Kidney (tissue), 14 donors: ENCODE measurements around the gene NRCAM. TPM values are rescaled to one million over a fixed set of nuclear protein-coding genes. Genes with fewer than 3 reads are reported as not detected.

Experiments used
- DNase-seq, 5 donors: peaks; one replicate each; pipeline ENCODE4 v3.0.0-alpha.2; 2013 to 2020
- FAIRE-seq: peaks from 2 replicates; lab custom pipeline; 2012; peaks lifted over from hg19 to GRCh38; lab: Jason Lieb, UNC
- H3K27ac ChIP-seq, 2 donors: one replicate each; pipeline ENCODE4 v1.7.0; 2013; ENCODE audit warnings: low read depth in 2 of 2, low read length in 2 of 2, inconsistent platforms in 1 of 2
- H3K27me3 ChIP-seq: one replicate; pipeline ENCODE4 v1.7.1; 2013; ENCODE audit warnings: low read length, inconsistent platforms; ENCODE audit not compliant: control insufficient read depth, insufficient read depth
- H3K36me3 ChIP-seq, 3 donors: one replicate each; pipeline versions ENCODE4 v1.7.0 to v1.7.1; 2013; ENCODE audit warnings: low read length in 3 of 3, control low read depth in 1 of 3, inconsistent platforms in 1 of 3; ENCODE audit not compliant: insufficient read depth in 3 of 3, control insufficient read depth in 2 of 3
- H3K4me1 ChIP-seq, 3 donors: one replicate each; pipeline versions ENCODE4 v1.7.0 to v1.7.1; 2013; ENCODE audit warnings: low read length in 3 of 3, inconsistent platforms in 1 of 3, low read depth in 1 of 3; ENCODE audit not compliant: control insufficient read depth in 2 of 3, insufficient read depth in 2 of 3
- H3K4me3 ChIP-seq, 3 donors: one replicate each; pipeline versions ENCODE4 v1.7.0 to v1.8.1; 2013; ENCODE audit warnings: low read length in 3 of 3, control low read depth in 1 of 3, inconsistent platforms in 1 of 3
- H3K9ac ChIP-seq, 3 donors: one replicate each; pipeline versions ENCODE4 v1.7.0 to v1.7.1; 2013; ENCODE audit warnings: low read length in 3 of 3, control low read depth in 1 of 3, inconsistent platforms in 1 of 3
- H3K9me3 ChIP-seq, 3 donors: one replicate each; pipeline versions ENCODE4 v1.7.0 to v1.7.1; 2013; ENCODE audit warnings: low read length in 3 of 3, control low read depth in 1 of 3, inconsistent platforms in 1 of 3; ENCODE audit not compliant: control insufficient read depth in 2 of 3, insufficient read depth in 1 of 3
- CTCF ChIP-seq: IDR thresholded peaks from 3 replicates; pipeline ENCODE4 v1.5.1; 2012; ENCODE audit warnings: mild to moderate bottlenecking, moderate library complexity, borderline replicate concordance; ENCODE audit not compliant: insufficient read depth; ENCODE audit errors: extremely low read depth
- intact Hi-C: fragments of 100-400 bp; cut with DNase I; formaldehyde crosslinking; loops from one replicate; pipeline ENCODE4 v1.11.1; 2022
- polyA plus RNA-seq: library from polyadenylated mRNA; stranded (reverse); fragments of 350-450 nt; fragmentation: Illumina TruSeq; extraction: RNeasy Lipid Tissue Mini Kit (QIAGEN cat#74804); gene quantifications from one replicate; pipeline ENCODE4 v1.2.3, GENCODE V29; 2014; ENCODE audit warnings: low read depth, low replicate concordance; ENCODE audit not compliant: insufficient read depth
- total RNA-seq: library from RNA; stranded (reverse); fragmentation: NEBNext Ultra II Directional; extraction: Animal tissue kit (Norgen Biotek cat#: 25700); gene quantifications from one replicate; pipeline ENCODE4 v1.2.1, GENCODE V29; 2021
- donor health status: control.
- donor health status: control.
- donor health status: control.
- donor health status: control.
- donor health status: control.
- donor health status: DM: yes; HTN: yes; CAD: no.
- donor health status: Normal renal cell carcinoma (clear cell type).

The NRCAM gene
- total and polyA plus RNA-seq, 2 donors from 2014 or later: 16.8 to 20.6 TPM

GRCh38 chr7:108488768-108489538, 32.7 kb upstream of the NRCAM start:
- Histone ChIP-seq H3K36me3 (peaks cover 2 to 4% (median 3%) of the 10 kb centered on the region in 3 donors), H3K27me3 (no peaks in the 10 kb centered on the region), H3K4me1 (no peaks in the 10 kb centered on the region), H3K27ac (no peak overlapping the region), H3K9me3 (no peaks in the 10 kb centered on the region), H3K4me3 (no peak overlapping the region), H3K9ac (no peak overlapping the region)
- FAIRE-seq (no peak), DNase-seq (no peak)
- intact Hi-C loops: no loop called here
- TF ChIP-seq CTCF: no peak

DNA sequence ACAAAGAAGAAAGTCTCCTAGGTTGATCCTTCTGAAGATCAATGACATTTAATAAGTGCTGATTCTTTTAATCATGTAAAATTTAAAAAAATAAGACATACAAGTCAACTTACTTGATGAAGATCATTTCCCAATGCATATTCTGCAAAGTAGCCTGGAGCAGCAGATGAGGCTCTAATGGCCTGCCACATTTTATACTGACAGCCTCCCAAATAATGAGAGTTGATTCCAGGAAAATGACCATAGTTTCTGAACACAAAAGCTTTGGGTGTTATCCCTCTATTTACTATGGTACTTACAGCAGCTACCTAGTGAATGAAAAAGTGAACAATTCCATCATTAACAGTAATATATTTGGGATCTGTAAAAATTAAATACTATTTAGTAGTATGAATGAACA, 31.4 kb upstream of the NRCAM start:
- no peak for DNase-seq
- no peak for FAIRE-seq
- Histone ChIP-seq H3K4me1 (no peaks in the 10 kb centered on the region), H3K4me3 (no peak overlapping the region), H3K27me3 (no peaks in the 10 kb centered on the region), H3K36me3 (peaks cover 2 to 4% (median 3%) of the 10 kb centered on the region in 3 donors), H3K9me3 (no peaks in the 10 kb centered on the region), H3K27ac (no peak overlapping the region), H3K9ac (no peak overlapping the region)
- TF ChIP-seq CTCF: no peak
- intact Hi-C loops: no loop called here

DNA sequence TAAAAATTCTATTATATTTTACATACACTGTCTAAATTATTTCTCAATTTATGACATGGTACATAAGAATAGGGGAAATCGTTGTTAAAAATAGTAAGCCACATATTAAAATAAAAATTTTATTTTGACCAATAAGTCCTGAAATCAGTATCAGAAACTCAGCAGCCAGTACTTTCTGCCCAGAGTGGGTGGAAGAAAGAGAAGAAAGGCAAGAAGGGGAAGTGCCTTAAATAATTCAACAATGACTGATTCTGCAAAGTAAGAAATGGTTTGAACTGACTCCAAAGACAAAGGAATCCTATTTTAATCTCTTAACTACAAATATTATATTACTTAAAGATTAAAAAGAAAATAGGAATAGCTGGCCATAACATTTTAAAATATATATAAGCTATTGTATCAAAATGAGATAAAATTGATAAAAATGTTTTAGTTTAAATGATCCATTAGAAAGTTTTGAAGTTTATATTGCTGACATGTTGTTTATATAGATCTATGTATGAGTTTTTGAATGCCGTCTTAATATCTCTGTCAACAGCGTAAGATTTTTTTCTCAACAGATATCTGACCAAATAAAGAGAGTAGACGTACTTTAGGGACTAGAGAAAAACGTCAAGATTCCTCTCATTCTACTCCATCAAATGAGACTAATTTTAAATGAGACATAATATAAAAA, 30.2 kb upstream of the NRCAM start:
- no peak overlapping the region for H3K4me3 ChIP-seq
- no peaks in the 10 kb centered on the region for H3K4me1 ChIP-seq
- H3K9ac ChIP-seq: no peak overlapping the region
- no peak overlapping the region for H3K27ac ChIP-seq
- H3K9me3 ChIP-seq: no peaks in the 10 kb centered on the region
- no peaks in the 10 kb centered on the region for H3K27me3 ChIP-seq
- intact Hi-C loops: no loop called here
- FAIRE-seq (no peak), DNase-seq (no peak)
- TF ChIP-seq CTCF: no peak
- H3K36me3 ChIP-seq: peaks cover 2 to 4% (median 3%) of the 10 kb centered on the region in 3 donors
